ENCODE results near the gene EPS15.
"Not testable (repeated sequence)": the region's sequence is repeated elsewhere in the genome, so short reads cannot be mapped to it uniquely, and the experiment has no call there.

The EPS15 gene

GRCh38 chr1:51512606-51513005, 6.5 kb downstream of the EPS15 start:
- DNase-seq, result no peak

- no peak for DNase-seq
Observed at GRCh38 chr1:51512120-51512519, 6.9 kb downstream of the EPS15 start.

GRCh38 chr1:51509773-51510172, 9.3 kb downstream of the EPS15 start:
- DNase-seq, result no peak

GRCh38 chr1:51506537-51506936, 12.5 kb downstream of the EPS15 start:
- no peak for DNase-seq

- DNase-seq, result no peak
Observed at GRCh38 chr1:51504806-51505525, 14.1 kb downstream of the EPS15 start.

- DNase-seq, result peak; percentile 38
Observed at GRCh38 chr1:51501218-51501630, 17.8 kb downstream of the EPS15 start.

GRCh38 chr1:51499694-51500093, 19.4 kb downstream of the EPS15 start:
- no peak for DNase-seq

- DNase-seq, result no peak
Observed at GRCh38 chr1:51498924-51499323, 20.1 kb downstream of the EPS15 start.

- DNase-seq, result no peak
Observed at GRCh38 chr1:51497340-51497739, 21.7 kb downstream of the EPS15 start.

- no peak for DNase-seq
Observed at GRCh38 chr1:51494138-51494830, 24.8 kb downstream of the EPS15 start.

GRCh38 chr1:51491166-51491981, 27.7 kb downstream of the EPS15 start:
- no peak for DNase-seq

GRCh38 chr1:51489472-51489871, 29.6 kb downstream of the EPS15 start:
- DNase-seq, result no peak

GRCh38 chr1:51488372-51489050, 30.6 kb downstream of the EPS15 start:
- no peak for DNase-seq

- no peak for DNase-seq
Observed at GRCh38 chr1:51487628-51488027, 31.4 kb downstream of the EPS15 start.

GRCh38 chr1:51484591-51484990, 34.5 kb downstream of the EPS15 start:
- DNase-seq, result no peak

GRCh38 chr1:51482881-51483280, 36.2 kb downstream of the EPS15 start:
- DNase-seq, result no peak

- not testable (repeated sequence) for DNase-seq
Observed at GRCh38 chr1:51474832-51475620, 44.0 kb downstream of the EPS15 start.

- no peak for DNase-seq
Observed at GRCh38 chr1:51473331-51474115, 45.5 kb downstream of the EPS15 start.

- no peak for DNase-seq
Observed at GRCh38 chr1:51472359-51472758, 46.7 kb downstream of the EPS15 start.

GRCh38 chr1:51469518-51469917, 49.5 kb downstream of the EPS15 start:
- no peak for DNase-seq

GRCh38 chr1:51464828-51465227, 54.2 kb downstream of the EPS15 start:
- DNase-seq, result no peak

All from activated CD4-positive, CD25-positive, alpha-beta regulatory T cell treated with anti-CD3 and anti-CD28 coated beads, Interleukin-2, amount 50 U/mL, for 72 hours (primary cell).